ENCODE measurements around the gene KIAA1671.

KIAA1671 gene

GRCh38 chr22:25048659-25049647, 96.4 kb downstream of the KIAA1671 start:
- no peak for DNase-seq

GRCh38 chr22:25049770-25050169, 97.3 kb downstream of the KIAA1671 start:
- no peak for DNase-seq

- no peak for DNase-seq
Measured at GRCh38 chr22:25050566-25050965, 98.0 kb downstream of the KIAA1671 start.

GRCh38 chr22:25051073-25051472, 98.6 kb downstream of the KIAA1671 start:
- no peak for DNase-seq

- DNase-seq, result no peak
Measured at GRCh38 chr22:25051983-25052710, 99.6 kb downstream of the KIAA1671 start.

- no peak for DNase-seq
Measured at GRCh38 chr22:25053153-25053805, 100.8 kb downstream of the KIAA1671 start.

- DNase-seq, result no peak
Measured at GRCh38 chr22:25054943-25055511, 102.5 kb downstream of the KIAA1671 start.

GRCh38 chr22:25057013-25057881, 104.7 kb downstream of the KIAA1671 start:
- DNase-seq, result no peak

GRCh38 chr22:25059438-25059837, 106.9 kb downstream of the KIAA1671 start:
- no peak for DNase-seq

GRCh38 chr22:25060522-25061071, 108.1 kb downstream of the KIAA1671 start:
- no peak for DNase-seq

GRCh38 chr22:25061134-25061533, 108.6 kb downstream of the KIAA1671 start:
- no peak for DNase-seq

GRCh38 chr22:25061605-25062376, 109.3 kb downstream of the KIAA1671 start:
- DNase-seq, result no peak

- no peak for DNase-seq
Measured at GRCh38 chr22:25062386-25063085, 110.0 kb downstream of the KIAA1671 start.

- DNase-seq, result no peak
Measured at GRCh38 chr22:25064894-25065560, 112.5 kb downstream of the KIAA1671 start.

- DNase-seq, result no peak
Measured at GRCh38 chr22:25066861-25067435, 114.4 kb downstream of the KIAA1671 start.

- DNase-seq, result no peak
Measured at GRCh38 chr22:25067851-25068421, 115.4 kb downstream of the KIAA1671 start.

GRCh38 chr22:25068707-25069106, 116.2 kb downstream of the KIAA1671 start:
- no peak for DNase-seq

- no peak for DNase-seq
Measured at GRCh38 chr22:25069426-25069757, 116.9 kb downstream of the KIAA1671 start.
